GM10266 (cell line): ENCODE data around the gene DEXI.

Experiments used
- DNase-seq: peaks from one replicate; pipeline ENCODE4 v3.0.0; 2012; ENCODE audit errors: extremely low spot score
- CTCF ChIP-seq: IDR thresholded peaks from 2 replicates; pipeline ENCODE4 v1.5.1; 2012; ENCODE audit warnings: mild to moderate bottlenecking, low read depth; ENCODE audit not compliant: control insufficient read depth, insufficient read depth; ENCODE audit errors: missing control alignments

Gene DEXI

GRCh38 chr16:10885246-10885645 lies 57.0 kb downstream of the DEXI start:
- no peak for TF ChIP-seq CTCF

GRCh38 chr16:10883004-10883403 lies 59.3 kb downstream of the DEXI start:
- TF ChIP-seq CTCF = no peak
- DNase-seq = no peak

More at GRCh38 chr16:10885246-10885645, 57.0 kb downstream of the DEXI start:
- DNase-seq = no peak

- no peak for DNase-seq
- no peak for TF ChIP-seq CTCF
These were observed 60.7 kb downstream of the DEXI start for GRCh38 chr16:10881479-10882030.

- DNase-seq = no peak
- TF ChIP-seq CTCF = no peak
These were observed 61.4 kb downstream of the DEXI start for GRCh38 chr16:10880594-10881452.

- no peak for DNase-seq
- no peak for TF ChIP-seq CTCF
These were observed 62.3 kb downstream of the DEXI start for GRCh38 chr16:10879681-10880589.
